Mucosa of descending colon (tissue), 3 donors: ENCODE results near the gene THBS1. TPM values are rescaled to one million over a fixed set of nuclear protein-coding genes. Genes with fewer than 3 reads are reported as not detected.

Experiments
- ATAC-seq: fragments of 200-7000 bp; cut with Tn5 transposase; one replicate; pipeline ENCODE4 v1.9.1; 2020; ENCODE audit warnings: mild to moderate bottlenecking, moderate library complexity
- DNase-seq, 3 donors: peaks; one replicate each; pipeline ENCODE4 v3.0.0-alpha.2; 2020
- H3K36me3 ChIP-seq: fragments of 200-600 bp; one replicate; pipeline ENCODE4 v1.8.0; 2021; ENCODE audit warnings: low read depth, mild to moderate bottlenecking
- H3K4me1 ChIP-seq: fragments of 200-600 bp; one replicate; pipeline ENCODE4 v1.8.0; 2021; ENCODE audit warnings: low read depth, mild to moderate bottlenecking
- H3K4me3 ChIP-seq: fragments of 200-600 bp; one replicate; pipeline ENCODE4 v1.8.0; 2021; ENCODE audit warnings: mild to moderate bottlenecking
- H3K9me3 ChIP-seq: fragments of 200-600 bp; one replicate; pipeline ENCODE4 v1.8.0; 2021; ENCODE audit warnings: mild to moderate bottlenecking
- intact Hi-C, 2 donors: fragments of 100-400 bp; cut with DNase I in 1 of 2; cut with micrococcal nuclease in 1 of 2; formaldehyde crosslinking; loops; one replicate each; pipeline versions ENCODE4 v1.11.0 to v1.11.1; 2022; cut with DNase I, micrococcal nuclease
- total RNA-seq, 3 donors: library from RNA; stranded (reverse); fragmentation: NEBNext Ultra II Directional in 2 of 3; extraction: Animal tissue kit (Norgen Biotek cat#: 25700) in 2 of 3; gene quantifications; one replicate each; pipeline versions ENCODE4 v1.2.1 to v1.2.4, GENCODE V29; 2021 to 2023
- TF ChIP-seq, protein P1 (sequence below): fragments of 200-600 bp; IDR thresholded peaks from one replicate; pipeline ENCODE4 v1.8.0; 2022; ENCODE audit warnings: antibody characterized with exemption, mild to moderate bottlenecking
- donor health status: DM: no; HTN: no; CAD: no; lungs with moderate emphysema.
- donor health status: DM: no; HTN: no; CAD: no.
- donor health status: DM: no; HTN: yes; CAD: no.

THBS1 gene
- total RNA-seq, 3 donors from 2014 or later: 209 to 356 (median 288) TPM

DNA sequence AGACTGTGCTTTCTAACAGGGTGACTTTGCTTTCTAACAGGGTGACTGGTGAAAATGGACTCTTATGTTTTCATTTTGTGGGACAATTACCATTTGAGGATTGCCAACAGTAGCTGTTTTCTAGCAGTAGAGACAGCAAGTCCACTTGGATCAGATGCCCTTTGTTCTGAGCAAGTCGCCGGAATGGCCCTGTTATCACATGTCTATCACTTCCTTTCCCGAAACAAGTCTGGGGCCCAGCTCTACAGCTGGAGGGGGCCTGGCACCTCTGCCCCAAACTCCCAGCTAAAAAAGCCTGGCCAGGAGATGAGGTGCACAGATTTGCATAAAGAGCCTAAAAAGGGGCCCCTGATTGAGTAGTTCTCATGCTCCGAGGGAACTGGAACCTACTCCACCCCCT is 44.6 kb downstream of the THBS1 start:
- TF ChIP-seq, protein P1, sequence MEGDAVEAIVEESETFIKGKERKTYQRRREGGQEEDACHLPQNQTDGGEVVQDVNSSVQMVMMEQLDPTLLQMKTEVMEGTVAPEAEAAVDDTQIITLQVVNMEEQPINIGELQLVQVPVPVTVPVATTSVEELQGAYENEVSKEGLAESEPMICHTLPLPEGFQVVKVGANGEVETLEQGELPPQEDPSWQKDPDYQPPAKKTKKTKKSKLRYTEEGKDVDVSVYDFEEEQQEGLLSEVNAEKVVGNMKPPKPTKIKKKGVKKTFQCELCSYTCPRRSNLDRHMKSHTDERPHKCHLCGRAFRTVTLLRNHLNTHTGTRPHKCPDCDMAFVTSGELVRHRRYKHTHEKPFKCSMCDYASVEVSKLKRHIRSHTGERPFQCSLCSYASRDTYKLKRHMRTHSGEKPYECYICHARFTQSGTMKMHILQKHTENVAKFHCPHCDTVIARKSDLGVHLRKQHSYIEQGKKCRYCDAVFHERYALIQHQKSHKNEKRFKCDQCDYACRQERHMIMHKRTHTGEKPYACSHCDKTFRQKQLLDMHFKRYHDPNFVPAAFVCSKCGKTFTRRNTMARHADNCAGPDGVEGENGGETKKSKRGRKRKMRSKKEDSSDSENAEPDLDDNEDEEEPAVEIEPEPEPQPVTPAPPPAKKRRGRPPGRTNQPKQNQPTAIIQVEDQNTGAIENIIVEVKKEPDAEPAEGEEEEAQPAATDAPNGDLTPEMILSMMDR: no peak
- Histone ChIP-seq H3K9me3 (no peaks in the 10 kb centered on the region), H3K4me1 (peaks cover 64% of the 10 kb centered on the region), H3K4me3 (no peak overlapping the region), H3K36me3 (no peaks in the 10 kb centered on the region)
- ATAC-seq (no peak), DNase-seq (peak in 1 of 3 donors; percentile 33)
- intact Hi-C loops: no loop called here

DNA sequence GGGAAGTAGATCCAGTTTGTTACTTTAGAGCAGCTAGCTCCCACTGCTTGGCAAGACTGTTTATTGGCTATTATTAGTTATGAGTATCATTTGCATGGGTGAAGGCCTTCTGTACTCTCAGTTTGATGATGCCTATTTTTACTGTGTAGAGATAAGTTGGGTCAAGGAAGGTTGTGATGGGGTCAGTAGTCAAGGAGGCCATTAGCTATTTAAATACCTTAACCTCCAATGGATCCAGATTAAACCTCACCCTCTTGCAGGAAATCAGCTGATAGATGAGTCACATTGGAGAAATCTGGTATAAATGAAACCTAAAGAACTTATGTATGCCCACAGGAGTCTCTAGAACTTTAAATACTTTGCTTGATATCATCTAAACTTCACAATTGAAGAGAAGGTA is 45.0 kb downstream of the THBS1 start:
- Histone ChIP-seq H3K36me3 (no peaks in the 10 kb centered on the region), H3K9me3 (no peaks in the 10 kb centered on the region), H3K4me1 (peaks cover 68% of the 10 kb centered on the region), H3K4me3 (no peak overlapping the region)
- intact Hi-C loops: no loop called here
- ATAC-seq (no peak), DNase-seq (no peak)
- TF ChIP-seq, protein P1: no peak

DNA sequence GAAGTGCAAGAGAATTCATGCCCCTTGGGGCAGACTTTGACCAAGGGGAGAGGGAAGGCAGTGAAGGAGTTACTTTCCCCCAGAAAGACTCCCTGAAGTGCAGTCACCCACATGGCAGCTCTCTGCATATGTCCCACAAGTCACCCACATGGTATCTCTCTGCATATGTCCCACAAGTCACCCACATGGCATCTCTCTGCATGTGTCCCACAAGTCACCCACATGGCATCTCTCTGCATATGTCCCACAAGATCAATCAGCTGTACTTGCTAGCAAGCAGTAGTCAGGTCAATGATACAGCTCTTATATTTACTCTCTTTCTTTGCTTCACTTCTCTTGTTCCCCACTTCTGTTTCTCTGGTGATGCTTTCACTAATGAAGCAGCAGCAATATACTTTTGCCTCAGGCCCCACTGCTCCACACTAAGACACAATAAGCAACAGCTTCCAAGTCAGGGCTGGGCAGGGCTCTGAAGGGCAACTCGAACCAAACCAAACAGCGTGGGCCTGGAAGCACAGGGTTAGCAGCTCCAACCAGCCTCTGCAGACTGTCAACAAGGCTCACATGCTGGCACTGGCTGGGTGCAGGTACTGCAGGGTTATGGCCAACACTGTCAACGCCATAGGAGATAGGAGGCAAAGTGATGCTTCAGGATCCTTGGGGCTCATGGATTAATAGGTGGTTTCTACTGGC is 46.7 kb downstream of the THBS1 start:
- Histone ChIP-seq H3K36me3 (no peaks in the 10 kb centered on the region), H3K4me1 (peaks cover 53% of the 10 kb centered on the region), H3K9me3 (no peaks in the 10 kb centered on the region), H3K4me3 (no peak overlapping the region)
- intact Hi-C loops: no loop called here
- ATAC-seq (no peak), DNase-seq (peak in 1 of 3 donors; percentile 37)
- TF ChIP-seq, protein P1: no peak

DNA sequence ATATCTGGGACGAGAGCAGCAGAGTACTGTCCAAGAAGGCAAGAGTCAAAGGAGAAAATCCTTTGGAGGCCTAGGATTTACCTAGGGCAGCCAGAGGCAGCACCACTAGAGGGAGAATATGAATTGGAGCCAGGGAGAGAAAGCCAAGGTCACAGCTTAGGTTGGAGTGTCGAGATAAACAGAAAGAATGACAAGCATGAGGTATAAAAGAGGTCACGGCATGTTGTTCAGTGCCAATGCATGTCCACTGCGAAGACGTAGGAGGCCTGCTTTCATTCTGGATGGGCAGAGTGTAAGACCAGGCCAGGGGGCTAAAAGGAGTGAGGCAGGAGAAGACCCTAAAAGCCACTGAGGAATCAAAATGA is 47.2 kb downstream of the THBS1 start:
- TF ChIP-seq, protein P1: no peak
- DNase-seq (no peak), ATAC-seq (no peak)
- Histone ChIP-seq H3K4me3 (no peak overlapping the region), H3K4me1 (peaks cover 52% of the 10 kb centered on the region), H3K9me3 (no peaks in the 10 kb centered on the region), H3K36me3 (no peaks in the 10 kb centered on the region)
- intact Hi-C loops: no loop called here

DNA sequence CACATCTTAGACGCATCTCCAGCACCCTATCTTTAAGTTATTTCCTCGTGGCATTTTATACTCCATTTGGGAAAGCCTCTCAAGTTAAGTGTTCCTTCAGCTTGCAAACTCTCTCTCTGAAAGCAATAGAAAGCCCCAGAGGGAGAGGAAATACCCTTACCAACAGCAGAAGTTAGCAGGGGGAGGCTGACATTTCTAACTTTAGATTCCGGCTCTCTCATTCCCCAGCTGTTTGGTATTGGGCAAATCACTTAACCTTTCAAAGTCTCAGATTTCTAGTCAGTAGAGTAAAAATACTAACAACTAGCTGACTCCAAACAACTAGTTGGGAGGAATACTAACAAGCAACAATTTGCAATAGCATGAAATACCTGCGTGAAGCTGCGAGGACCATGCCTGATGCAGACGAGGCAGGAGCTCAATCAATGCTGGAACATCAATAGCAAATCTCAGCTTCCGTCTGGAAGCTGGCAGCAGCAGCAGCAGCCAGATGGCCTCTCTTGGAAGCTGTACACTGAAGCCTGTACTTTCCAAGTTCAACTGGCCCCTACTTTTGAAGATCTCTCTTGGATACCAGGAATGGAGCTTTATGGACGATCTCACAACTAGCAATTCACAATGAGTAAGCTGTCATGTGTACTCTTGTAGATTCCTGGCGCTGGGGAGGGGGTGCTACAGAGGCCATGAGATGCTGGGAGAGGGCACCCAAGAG is 47.8 kb downstream of the THBS1 start:
- intact Hi-C loops: no loop called here
- Histone ChIP-seq H3K36me3 (no peaks in the 10 kb centered on the region), H3K9me3 (no peaks in the 10 kb centered on the region), H3K4me3 (no peak overlapping the region), H3K4me1 (peaks cover 52% of the 10 kb centered on the region)
- DNase-seq (peak in 1 of 3 donors; percentile 33), ATAC-seq (no peak)
- TF ChIP-seq, protein P1: no peak
